H1 (cell line): ENCODE data around the gene GRAMD4.
A peak's percentile ranks its signal among the peaks of the same experiment; 100 is the strongest.

Experiments used
- BACH1 ChIP-seq: IDR thresholded peaks from 2 replicates; pipeline ENCODE4 v1.6.1; 2012; ENCODE audit warnings: low read length, improper control_type of control experiment
- CBX5 ChIP-seq: fragments of 300-800, 300-1000 bp; sonication (generic); IDR thresholded peaks from 2 replicates; pipeline ENCODE4 v1.7.1; 2016; ENCODE audit warnings: antibody characterized with exemption, low read length, low read depth
- CEBPB ChIP-seq: IDR thresholded peaks from 2 replicates; pipeline ENCODE4 v1.6.1; 2012; ENCODE audit warnings: low read depth, low read length
- CTCF ChIP-seq, 3 experiments: IDR thresholded peaks; 1 replicate in 2 of 3; 2 replicates in 1 of 3; pipeline versions ENCODE4 v1.5.1 to v1.6.1; 2011; ENCODE audit warnings: low read length in 3 of 3, mild to moderate bottlenecking in 3 of 3, inconsistent platforms in 2 of 3, low read depth in 1 of 3, moderate library complexity in 1 of 3; ENCODE audit not compliant: insufficient read depth in 1 of 3; ENCODE audit errors: control extremely low read depth in 1 of 3
- EZH2 ChIP-seq: fragments of 200-600 bp; sonication (generic); IDR thresholded peaks from 2 replicates; pipeline ENCODE4 v1.7.1; 2012; ENCODE audit warnings: low read depth, mild to moderate bottlenecking, moderate library complexity, low read length, inconsistent platforms; ENCODE audit not compliant: severe bottlenecking
- JUND ChIP-seq: IDR thresholded peaks from 2 replicates; pipeline ENCODE4 v1.6.1; 2011; ENCODE audit warnings: mild to moderate bottlenecking, improper control_type of control experiment, low read length
- MAX ChIP-seq: IDR thresholded peaks from 2 replicates; pipeline ENCODE4 v1.6.1; 2012; ENCODE audit warnings: inconsistent platforms
- POLR2A ChIP-seq, 2 experiments: IDR thresholded peaks; 1 replicate in 1 of 2; 2 replicates in 1 of 2; pipeline ENCODE4 v1.6.1; 2011; ENCODE audit warnings: low read depth in 2 of 2, low read length in 2 of 2, mild to moderate bottlenecking in 2 of 2; ENCODE audit errors: control extremely low read depth in 1 of 2
- RBBP5 ChIP-seq: IDR thresholded peaks from 2 replicates; pipeline ENCODE4 v1.7.1; 2012; ENCODE audit warnings: low read depth, mild to moderate bottlenecking, inconsistent platforms, low read length, moderate library complexity, borderline replicate concordance
- SIN3A ChIP-seq, 2 experiments: IDR thresholded peaks in 1 of 2; conservative IDR thresholded peaks in 1 of 2; 2 replicates each; pipeline ENCODE4 v1.6.1; 2011 to 2012; ENCODE audit warnings: low read length in 2 of 2, improper control_type of control experiment in 1 of 2, low read depth in 1 of 2, mild to moderate bottlenecking in 1 of 2
- SP2 ChIP-seq: IDR thresholded peaks from 2 replicates; pipeline ENCODE4 v1.6.1; 2012; ENCODE audit warnings: mild to moderate bottlenecking, low read length, inconsistent platforms
- TAF7 ChIP-seq: optimal IDR thresholded peaks from 2 replicates; pipeline ENCODE3; 2011; ENCODE audit warnings: low read depth, mild to moderate bottlenecking, inconsistent platforms, low read length, moderate library complexity, borderline replicate concordance
- TCF12 ChIP-seq: IDR thresholded peaks from 2 replicates; pipeline ENCODE4 v1.6.1; 2011; ENCODE audit warnings: low read depth, mild to moderate bottlenecking, low read length
- YY1 ChIP-seq: IDR thresholded peaks from 2 replicates; pipeline ENCODE4 v1.6.1; 2011; ENCODE audit warnings: low read depth, mild to moderate bottlenecking, low read length

GRCh38 chr22:46666577-46667244, 46.5 kb downstream of the GRAMD4 start:
- TF ChIP-seq TAF7 (no peak), EZH2 (no peak), CTCF (IDR thresholded peaks at IDR 0.05; ENCODE audit: control extremely low read depth in 1 of 3, insufficient read depth in 1 of 3, low read depth in 1 of 3, low read length in 3 of 3) (peak; percentile 5 to 30 (median 25); a peak in 2 of 4 replicates), POLR2A (IDR thresholded peaks at IDR 0.05; ENCODE audit: control extremely low read depth in 1 of 2, low read depth in 2 of 2, low read length in 2 of 2) (no peak), CBX5 (no peak), BACH1 (no peak), SIN3A (conservative IDR thresholded peaks at IDR 0.05 in 1 of 2, IDR thresholded peaks at IDR 0.05 in 1 of 2; ENCODE audit: low read depth in 1 of 2, low read length in 2 of 2) (no peak), MAX (no peak), JUND (no peak), TCF12 (no peak), SP2 (no peak), YY1 (no peak), CEBPB (no peak), RBBP5 (no peak)
